ENCODE measurements around the gene SNTG2.

Gene SNTG2

DNA sequence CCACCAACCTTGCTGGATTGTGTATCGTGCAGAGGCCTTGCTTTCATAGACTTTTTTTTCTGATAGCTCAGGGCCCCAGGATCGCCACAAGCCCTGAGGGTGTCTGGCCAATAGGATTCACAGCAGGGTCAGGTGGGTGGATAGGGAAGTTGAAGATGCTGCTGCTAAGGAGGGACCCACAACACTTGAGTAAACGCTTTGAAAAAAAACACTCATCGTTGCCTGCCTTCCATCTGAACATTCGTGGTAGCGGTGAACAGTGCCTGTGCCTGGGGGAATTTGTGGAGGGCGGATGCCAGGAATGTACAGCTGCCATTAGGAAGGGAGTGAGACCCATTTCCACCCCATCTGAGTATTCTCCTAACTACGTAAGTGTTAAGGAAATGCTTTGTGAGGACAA, 358.0 kb downstream of the SNTG2 start:
- DNase-seq (ENCODE audit: low read depth): no peak
- TF ChIP-seq, protein P1, sequence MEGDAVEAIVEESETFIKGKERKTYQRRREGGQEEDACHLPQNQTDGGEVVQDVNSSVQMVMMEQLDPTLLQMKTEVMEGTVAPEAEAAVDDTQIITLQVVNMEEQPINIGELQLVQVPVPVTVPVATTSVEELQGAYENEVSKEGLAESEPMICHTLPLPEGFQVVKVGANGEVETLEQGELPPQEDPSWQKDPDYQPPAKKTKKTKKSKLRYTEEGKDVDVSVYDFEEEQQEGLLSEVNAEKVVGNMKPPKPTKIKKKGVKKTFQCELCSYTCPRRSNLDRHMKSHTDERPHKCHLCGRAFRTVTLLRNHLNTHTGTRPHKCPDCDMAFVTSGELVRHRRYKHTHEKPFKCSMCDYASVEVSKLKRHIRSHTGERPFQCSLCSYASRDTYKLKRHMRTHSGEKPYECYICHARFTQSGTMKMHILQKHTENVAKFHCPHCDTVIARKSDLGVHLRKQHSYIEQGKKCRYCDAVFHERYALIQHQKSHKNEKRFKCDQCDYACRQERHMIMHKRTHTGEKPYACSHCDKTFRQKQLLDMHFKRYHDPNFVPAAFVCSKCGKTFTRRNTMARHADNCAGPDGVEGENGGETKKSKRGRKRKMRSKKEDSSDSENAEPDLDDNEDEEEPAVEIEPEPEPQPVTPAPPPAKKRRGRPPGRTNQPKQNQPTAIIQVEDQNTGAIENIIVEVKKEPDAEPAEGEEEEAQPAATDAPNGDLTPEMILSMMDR (IDR thresholded peaks at IDR 0.05; ENCODE audit: insufficient read depth, low read depth, low read length, missing control alignments): no peak
- H3K4me3 ChIP-seq (ENCODE audit: low read depth, low read length): no peak overlapping the region

DNA sequence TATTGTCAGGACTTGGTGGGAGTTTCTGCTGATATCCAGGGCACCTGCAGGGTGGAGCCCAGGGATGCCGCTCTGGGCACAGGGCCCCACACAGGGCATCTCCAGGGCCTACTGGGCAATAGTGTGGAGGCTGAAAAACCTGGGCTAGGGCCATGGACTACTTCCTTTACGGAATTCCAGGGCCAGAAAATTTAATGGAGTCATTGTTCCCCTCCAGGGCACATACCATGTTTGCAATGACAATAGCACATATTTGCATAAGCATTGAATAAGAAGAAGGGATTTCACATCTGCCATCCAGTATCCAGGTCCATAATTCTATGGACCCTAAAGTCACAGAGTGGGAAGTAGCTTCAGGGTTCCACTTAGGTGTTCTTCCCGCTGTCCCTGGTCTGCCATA, 358.9 kb downstream of the SNTG2 start:
- TF ChIP-seq, protein P1 (IDR thresholded peaks at IDR 0.05; ENCODE audit: insufficient read depth, low read depth, low read length, missing control alignments): no peak
- no peak overlapping the region for H3K4me3 ChIP-seq (ENCODE audit: low read depth, low read length)
- DNase-seq (ENCODE audit: low read depth): no peak

GRCh38 chr2:1310202-1310601, 359.6 kb downstream of the SNTG2 start:
- TF ChIP-seq, protein P1 (IDR thresholded peaks at IDR 0.05; ENCODE audit: insufficient read depth, low read depth, low read length, missing control alignments): no peak
- no peak overlapping the region for H3K4me3 ChIP-seq (ENCODE audit: low read depth, low read length)

DNA sequence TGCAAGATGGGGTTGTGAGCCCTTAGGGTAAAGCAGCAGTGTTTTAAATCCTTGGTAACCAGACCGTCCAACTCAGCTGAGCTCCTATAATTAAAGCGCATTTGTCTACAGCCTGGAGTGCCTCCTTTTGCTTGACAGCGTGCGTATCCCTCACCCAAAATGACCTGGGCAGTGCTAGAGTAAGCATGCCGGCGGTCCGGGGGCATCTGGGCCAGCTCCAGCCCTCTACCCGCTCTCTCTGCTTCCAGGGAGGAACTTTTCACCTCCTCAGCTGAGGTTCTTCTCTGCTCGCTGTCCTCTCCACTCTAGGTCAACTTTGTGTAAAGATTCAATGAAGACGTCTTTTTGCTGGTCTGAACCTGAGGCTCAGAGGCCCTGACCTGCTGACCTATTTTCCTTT, 360.2 kb downstream of the SNTG2 start:
- no peak overlapping the region for H3K4me3 ChIP-seq (ENCODE audit: low read depth, low read length)
- TF ChIP-seq, protein P1 (IDR thresholded peaks at IDR 0.05; ENCODE audit: insufficient read depth, low read depth, low read length, missing control alignments): no peak
- DNase-seq (ENCODE audit: low read depth): no peak

More at GRCh38 chr2:1310202-1310601, 359.6 kb downstream of the SNTG2 start:
- DNase-seq (ENCODE audit: low read depth): no peak

GRCh38 chr2:1313240-1313924, 362.7 kb downstream of the SNTG2 start:
- DNase-seq (ENCODE audit: low read depth): no peak
- no peak overlapping the region for H3K4me3 ChIP-seq (ENCODE audit: low read depth, low read length)
- TF ChIP-seq, protein P1 (IDR thresholded peaks at IDR 0.05; ENCODE audit: insufficient read depth, low read depth, low read length, missing control alignments): no peak

DNA sequence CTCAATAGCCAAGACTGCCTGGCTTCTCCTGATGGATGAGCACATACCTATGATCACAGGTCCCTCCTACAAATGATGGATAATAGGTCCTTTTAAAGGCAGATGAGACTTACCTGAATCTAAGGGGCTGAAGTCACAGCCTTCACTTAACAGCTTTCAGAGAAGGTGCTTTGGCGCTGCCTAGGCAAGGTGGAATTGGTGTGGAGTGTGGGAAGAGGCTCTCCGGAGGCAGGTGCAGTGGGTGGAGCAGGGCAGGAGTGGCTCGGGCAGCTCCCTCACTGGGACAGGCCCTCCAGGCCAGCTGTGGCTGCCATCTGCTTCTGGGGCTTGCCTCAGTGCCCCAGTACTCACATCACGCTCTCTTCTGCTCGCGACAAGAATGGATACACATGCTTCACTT, 363.6 kb downstream of the SNTG2 start:
- no peak for DNase-seq (ENCODE audit: low read depth)
- H3K4me3 ChIP-seq (ENCODE audit: low read depth, low read length): no peak overlapping the region
- TF ChIP-seq, protein P1 (IDR thresholded peaks at IDR 0.05; ENCODE audit: insufficient read depth, low read depth, low read length, missing control alignments): no peak

Data from GM12865 (cell line).